ENCODE data around the gene SPINK8. TPM values are rescaled to one million over a fixed set of nuclear protein-coding genes. Genes with fewer than 3 reads are reported as not detected.

Gene SPINK8
- total and polyA plus RNA-seq, 2 donors (not counting 3 experiments of a cell fraction or from before 2014, with no cell fraction given): not detected

DNA sequence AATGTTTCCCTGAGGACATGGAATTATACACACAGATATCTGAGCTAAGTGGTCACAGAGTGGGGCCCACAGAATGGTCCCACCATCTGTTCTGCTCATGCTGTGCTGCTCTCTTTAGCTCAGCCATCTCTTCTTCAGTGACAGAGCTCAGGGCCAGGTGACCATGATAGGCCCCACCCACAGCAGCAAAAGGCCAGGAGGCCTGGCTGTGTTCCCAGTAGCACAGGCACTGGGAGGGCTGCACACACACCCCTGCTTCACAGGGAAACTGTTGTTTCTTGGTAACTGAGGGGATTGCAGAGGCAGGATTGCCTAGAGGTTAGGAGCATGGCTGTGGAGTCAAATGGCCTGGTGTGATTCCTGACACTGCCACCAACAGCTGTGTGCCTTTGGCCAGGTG is 33.7 kb upstream of the SPINK8 start:
- CTCF ChIA-PET: interaction anchor here (0.6 to 0.9 kb wide), 2 partner anchors 93 to 448 kb away, joined by 3 to 4 read pairs; no protein-coding TSS in a partner anchor
- H3K4me2 ChIP-seq (ENCODE audit: insufficient read depth, low read length): no peak overlapping the region
- H3K4me1 ChIP-seq (ENCODE audit: control insufficient read depth, extremely low read depth, insufficient read depth, low read length): no peaks in the 10 kb centered on the region
- no peaks in the 10 kb centered on the region for H3K9me3 ChIP-seq (replicated peaks; ENCODE audit: control insufficient read depth, insufficient read depth, low read length)
- intact Hi-C loops (cut with micrococcal nuclease) (no loop called here), dilution Hi-C loops (cut with MboI; ENCODE audit: extremely low pct_ligation_motif_present, low sequenced_read_pairs) (no loop called here)
- no peak overlapping the region for H3K27ac ChIP-seq (ENCODE audit: insufficient read depth, low read depth, low read length)
- no peaks in the 10 kb centered on the region for H3K9me1 ChIP-seq (replicated peaks; ENCODE audit: control insufficient read depth, extremely low read depth, insufficient read depth, low read length)
- no peaks in the 10 kb centered on the region for H4K20me1 ChIP-seq (replicated peaks; ENCODE audit: control insufficient read depth, extremely low read depth, insufficient read depth, low read length)
- FAIRE-seq: no peak
- no peak overlapping the region for H2AFZ ChIP-seq (ENCODE audit: low read depth, low read length)
- no peak overlapping the region for H3K4me3 ChIP-seq (replicated peaks in 1 of 3; ENCODE audit: insufficient read depth in 1 of 3, low read depth in 1 of 3, low read length in 3 of 3)
- BruUV-seq (replicated peaks): no TSS peak
- no peaks in the 10 kb centered on the region for H3K36me3 ChIP-seq (ENCODE audit: control insufficient read depth in 2 of 2, extremely low read depth in 1 of 2, insufficient read depth in 2 of 2, low read length in 2 of 2)
- no peak overlapping the region for H3K9ac ChIP-seq (replicated peaks; ENCODE audit: extremely low read depth, insufficient read depth, low read length)
- POLR2A ChIA-PET: no interaction called here
- no peaks in the 10 kb centered on the region for H3K79me2 ChIP-seq (ENCODE audit: control insufficient read depth, insufficient read depth, low read length)
- peaks cover 4 to 6% of the 10 kb centered on the region in 2 experiments for H3K27me3 ChIP-seq (ENCODE audit: control insufficient read depth in 2 of 2, insufficient read depth in 2 of 2, low read length in 2 of 2)
- no peak for DNase-seq (ENCODE audit: low read depth, low spot score)
- TF ChIP-seq FOS (IDR thresholded peaks at IDR 0.05; ENCODE audit: borderline replicate concordance, insufficient read depth, low read length): no peak

DNA sequence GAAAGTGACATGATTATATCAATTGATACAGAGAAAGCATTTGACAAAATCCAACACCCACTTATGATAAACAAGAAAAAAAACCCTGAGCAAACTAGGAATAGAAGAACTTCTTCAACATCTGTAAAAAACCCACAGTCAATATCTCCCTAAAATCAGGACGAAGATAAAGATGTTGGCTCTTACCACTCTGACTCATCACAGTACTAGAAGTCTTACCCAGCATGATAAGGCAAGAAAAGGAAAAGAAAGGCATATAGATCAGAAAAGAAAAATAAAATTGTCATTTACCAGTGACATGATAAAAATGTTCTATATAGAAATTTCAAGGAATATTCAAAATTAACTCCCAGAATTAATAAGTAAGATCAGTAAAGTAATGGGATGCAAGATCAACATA is 31.4 kb upstream of the SPINK8 start:
- TF ChIP-seq MYC (IDR thresholded peaks at IDR 0.05; ENCODE audit: low read depth, low read length): no peak
- no peak for TF ChIP-seq POLR2A (IDR thresholded peaks at IDR 0.05; ENCODE audit: low read depth, low read length)
- dilution Hi-C loops (cut with MboI; ENCODE audit: extremely low pct_ligation_motif_present, low sequenced_read_pairs): no loop called here

More for the DNA sequence above, 31.4 kb upstream of the SPINK8 start:
- H3K9me3 ChIP-seq (replicated peaks; ENCODE audit: control insufficient read depth, insufficient read depth, low read length): no peaks in the 10 kb centered on the region
- intact Hi-C loops (cut with micrococcal nuclease): no loop called here
- no peak overlapping the region for H3K9ac ChIP-seq (replicated peaks; ENCODE audit: extremely low read depth, insufficient read depth, low read length)
- no peaks in the 10 kb centered on the region for H3K4me1 ChIP-seq (ENCODE audit: control insufficient read depth, extremely low read depth, insufficient read depth, low read length)
- no peak overlapping the region for H3K4me2 ChIP-seq (ENCODE audit: insufficient read depth, low read length)
- no peaks in the 10 kb centered on the region for H3K79me2 ChIP-seq (ENCODE audit: control insufficient read depth, insufficient read depth, low read length)
- no peak overlapping the region for H3K4me3 ChIP-seq (replicated peaks in 1 of 3; ENCODE audit: insufficient read depth in 1 of 3, low read depth in 1 of 3, low read length in 3 of 3)
- no peak overlapping the region for H2AFZ ChIP-seq (ENCODE audit: low read depth, low read length)
- DNase-seq (ENCODE audit: low read depth, low spot score): no peak
- POLR2A ChIA-PET: no interaction called here
- BruUV-seq (replicated peaks): no TSS peak
- H3K36me3 ChIP-seq (ENCODE audit: control insufficient read depth in 2 of 2, extremely low read depth in 1 of 2, insufficient read depth in 2 of 2, low read length in 2 of 2): no peaks in the 10 kb centered on the region
- no peaks in the 10 kb centered on the region for H3K9me1 ChIP-seq (replicated peaks; ENCODE audit: control insufficient read depth, extremely low read depth, insufficient read depth, low read length)
- H4K20me1 ChIP-seq (replicated peaks; ENCODE audit: control insufficient read depth, extremely low read depth, insufficient read depth, low read length): no peaks in the 10 kb centered on the region
- H3K27ac ChIP-seq (ENCODE audit: insufficient read depth, low read depth, low read length): no peak overlapping the region
- no peak for FAIRE-seq
- CTCF ChIA-PET: no interaction called here
- peaks cover 4 to 14% of the 10 kb centered on the region in 2 experiments for H3K27me3 ChIP-seq (ENCODE audit: control insufficient read depth in 2 of 2, insufficient read depth in 2 of 2, low read length in 2 of 2)

Measured in endothelial cell of umbilical vein (primary cell).